GM20000 (cell line): ENCODE results near the gene EYA2.

ENCODE experiments used
- DNase-seq: peaks from one replicate; pipeline ENCODE4 v3.0.0; 2012; ENCODE audit warnings: low spot score
- TF ChIP-seq, protein P1 (sequence below): IDR thresholded peaks from 2 replicates; pipeline ENCODE4 v1.5.1; 2012; ENCODE audit warnings: mild to moderate bottlenecking, control low read depth; ENCODE audit errors: extremely low read depth, missing control alignments

The EYA2 gene

DNA sequence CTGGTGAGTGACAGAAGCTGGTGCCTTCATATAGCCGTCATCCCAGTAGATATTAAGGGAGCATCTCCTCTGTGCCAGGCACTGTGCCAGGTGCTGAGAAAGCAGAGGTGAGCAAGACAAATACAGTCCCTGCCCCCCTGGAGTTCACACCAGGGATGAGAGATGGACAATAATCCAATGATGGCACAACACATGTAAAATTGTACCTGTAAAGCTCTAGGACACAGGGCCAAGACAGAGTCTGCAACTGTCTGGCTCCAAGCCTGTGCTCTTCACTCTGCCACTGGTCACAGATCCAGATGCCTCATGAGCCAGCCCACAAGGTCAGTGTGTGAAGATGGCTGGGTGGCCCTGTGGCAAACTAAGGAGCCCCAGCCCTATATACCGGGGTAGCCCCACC is 133.8 kb downstream of the EYA2 start:
- DNase-seq: no peak
- TF ChIP-seq, protein P1, sequence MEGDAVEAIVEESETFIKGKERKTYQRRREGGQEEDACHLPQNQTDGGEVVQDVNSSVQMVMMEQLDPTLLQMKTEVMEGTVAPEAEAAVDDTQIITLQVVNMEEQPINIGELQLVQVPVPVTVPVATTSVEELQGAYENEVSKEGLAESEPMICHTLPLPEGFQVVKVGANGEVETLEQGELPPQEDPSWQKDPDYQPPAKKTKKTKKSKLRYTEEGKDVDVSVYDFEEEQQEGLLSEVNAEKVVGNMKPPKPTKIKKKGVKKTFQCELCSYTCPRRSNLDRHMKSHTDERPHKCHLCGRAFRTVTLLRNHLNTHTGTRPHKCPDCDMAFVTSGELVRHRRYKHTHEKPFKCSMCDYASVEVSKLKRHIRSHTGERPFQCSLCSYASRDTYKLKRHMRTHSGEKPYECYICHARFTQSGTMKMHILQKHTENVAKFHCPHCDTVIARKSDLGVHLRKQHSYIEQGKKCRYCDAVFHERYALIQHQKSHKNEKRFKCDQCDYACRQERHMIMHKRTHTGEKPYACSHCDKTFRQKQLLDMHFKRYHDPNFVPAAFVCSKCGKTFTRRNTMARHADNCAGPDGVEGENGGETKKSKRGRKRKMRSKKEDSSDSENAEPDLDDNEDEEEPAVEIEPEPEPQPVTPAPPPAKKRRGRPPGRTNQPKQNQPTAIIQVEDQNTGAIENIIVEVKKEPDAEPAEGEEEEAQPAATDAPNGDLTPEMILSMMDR: no peak

GRCh38 chr20:47029845-47030244 is 135.2 kb downstream of the EYA2 start:
- DNase-seq: no peak
- TF ChIP-seq, protein P1: no peak

GRCh38 chr20:47030271-47030810 is 135.7 kb downstream of the EYA2 start:
- TF ChIP-seq, protein P1: no peak
- no peak for DNase-seq

- DNase-seq: no peak
- TF ChIP-seq, protein P1: no peak
Measured at GRCh38 chr20:47031004-47031403, 136.4 kb downstream of the EYA2 start.

GRCh38 chr20:47031821-47032220 is 137.2 kb downstream of the EYA2 start:
- TF ChIP-seq, protein P1: no peak
- no peak for DNase-seq

DNA sequence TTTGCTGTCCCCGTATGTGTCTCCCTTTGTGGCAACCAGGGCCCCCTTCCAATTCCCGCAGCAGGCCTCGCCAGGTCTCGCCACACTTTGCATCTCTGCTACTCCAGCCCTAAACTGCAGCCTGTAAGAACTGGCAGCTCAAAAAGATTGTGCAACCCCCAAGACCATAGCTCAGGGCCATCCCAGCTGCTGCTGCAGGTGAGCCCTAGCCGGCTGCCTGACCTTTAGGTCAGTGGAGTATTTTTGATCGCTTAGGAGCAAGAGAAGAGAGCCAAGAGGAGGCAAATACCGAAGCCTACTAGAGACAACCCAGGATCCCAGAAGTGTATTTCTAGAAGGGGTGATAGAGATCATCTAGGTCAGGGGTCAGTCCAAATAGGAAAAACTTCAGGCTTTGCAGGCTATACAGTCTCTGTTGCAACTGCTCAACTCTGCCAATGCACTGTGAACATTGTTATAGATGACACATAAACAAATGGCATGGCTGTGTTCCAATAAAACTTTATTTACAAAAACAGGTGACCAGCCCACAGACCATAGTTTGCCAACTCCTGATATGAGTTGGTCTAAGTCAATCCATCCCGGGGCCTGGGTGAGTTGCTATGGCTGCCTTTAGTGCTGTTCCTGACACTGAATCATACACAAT is 138.4 kb downstream of the EYA2 start:
- TF ChIP-seq, protein P1: no peak

GRCh38 chr20:47033665-47034064 is 139.0 kb downstream of the EYA2 start:
- no peak for DNase-seq
- TF ChIP-seq, protein P1: no peak

More for the DNA sequence above, 138.4 kb downstream of the EYA2 start:
- no peak for DNase-seq
